ENCODE results near the gene ALAD. TPM values are rescaled to one million over a fixed set of nuclear protein-coding genes. Genes with fewer than 3 reads are reported as not detected.

The ALAD gene
- polyA plus RNA-seq, 1 experiment, result 11.8 TPM

DNA sequence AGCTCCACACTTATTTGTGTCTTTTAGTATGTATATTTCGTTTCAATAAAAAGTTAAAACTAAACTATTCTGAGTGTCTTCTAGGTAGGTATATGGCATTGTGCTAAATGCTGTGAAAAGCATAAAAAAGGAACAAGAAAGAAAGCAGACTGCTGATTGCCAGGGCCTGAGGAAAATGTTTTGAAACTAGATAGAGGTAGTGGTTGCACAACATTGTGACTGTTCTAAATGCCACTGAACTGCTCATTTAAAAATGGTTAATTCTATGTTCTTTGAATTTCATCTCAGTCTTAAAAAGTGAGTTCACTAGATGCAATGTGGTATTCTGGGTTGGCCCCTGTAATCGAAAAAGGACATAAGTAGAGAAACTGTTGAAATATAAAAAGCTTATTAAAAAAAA is 2.6 kb upstream of the ALAD start:
- TF ChIP-seq, protein P1, sequence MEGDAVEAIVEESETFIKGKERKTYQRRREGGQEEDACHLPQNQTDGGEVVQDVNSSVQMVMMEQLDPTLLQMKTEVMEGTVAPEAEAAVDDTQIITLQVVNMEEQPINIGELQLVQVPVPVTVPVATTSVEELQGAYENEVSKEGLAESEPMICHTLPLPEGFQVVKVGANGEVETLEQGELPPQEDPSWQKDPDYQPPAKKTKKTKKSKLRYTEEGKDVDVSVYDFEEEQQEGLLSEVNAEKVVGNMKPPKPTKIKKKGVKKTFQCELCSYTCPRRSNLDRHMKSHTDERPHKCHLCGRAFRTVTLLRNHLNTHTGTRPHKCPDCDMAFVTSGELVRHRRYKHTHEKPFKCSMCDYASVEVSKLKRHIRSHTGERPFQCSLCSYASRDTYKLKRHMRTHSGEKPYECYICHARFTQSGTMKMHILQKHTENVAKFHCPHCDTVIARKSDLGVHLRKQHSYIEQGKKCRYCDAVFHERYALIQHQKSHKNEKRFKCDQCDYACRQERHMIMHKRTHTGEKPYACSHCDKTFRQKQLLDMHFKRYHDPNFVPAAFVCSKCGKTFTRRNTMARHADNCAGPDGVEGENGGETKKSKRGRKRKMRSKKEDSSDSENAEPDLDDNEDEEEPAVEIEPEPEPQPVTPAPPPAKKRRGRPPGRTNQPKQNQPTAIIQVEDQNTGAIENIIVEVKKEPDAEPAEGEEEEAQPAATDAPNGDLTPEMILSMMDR (IDR thresholded peaks at IDR 0.05; ENCODE audit: low read depth, low read length), result no peak
- POLR2A ChIA-PET, result no interaction called here
- Histone ChIP-seq H3K9me3 (ENCODE audit: control insufficient read depth, insufficient read depth, low read length) (no peaks in the 10 kb centered on the region), H3K4me3 (ENCODE audit: low read depth, low read length) (no peak overlapping the region), H3K27me3 (ENCODE audit: control insufficient read depth, insufficient read depth, low read length) (no peaks in the 10 kb centered on the region), H3K27ac (ENCODE audit: low read depth, low read length) (no peak overlapping the region)
- no peak for DNase-seq (ENCODE audit: low read depth, low spot score)
- CTCF ChIA-PET, result interaction anchor here (0.6 to 4.9 kb wide), 8 partner anchors 27 to 272 kb away, joined by 3 to 55 read pairs (median 6); partner anchors contain the start of genes CDC26 and PRPF4

DNA sequence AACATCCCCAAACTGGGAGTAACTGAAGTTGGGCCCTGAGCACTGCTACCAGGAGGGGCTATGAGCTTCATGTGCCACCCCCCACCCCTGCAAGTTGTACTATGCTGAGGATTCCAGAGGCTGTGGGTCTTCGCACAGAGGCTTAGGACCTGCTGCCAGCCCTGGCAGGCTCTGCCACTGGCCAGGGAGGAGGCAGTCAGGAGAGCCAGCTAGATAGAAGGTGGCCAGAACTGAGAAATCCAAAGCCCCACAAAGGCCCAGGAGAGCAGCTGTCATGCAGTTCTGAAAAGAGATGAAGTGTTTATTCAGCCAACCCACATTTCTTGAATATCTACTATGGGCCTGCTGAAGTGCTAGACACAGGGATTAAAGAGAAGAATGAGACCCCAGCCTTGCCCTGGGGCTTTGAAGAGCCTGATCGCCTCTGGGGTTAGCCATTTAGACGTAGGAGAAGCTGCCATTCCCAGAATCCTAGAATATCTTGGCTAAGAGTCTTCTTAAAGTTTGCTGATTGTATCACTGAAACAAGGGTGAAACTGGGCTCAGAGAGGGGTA is 1.4 kb downstream of the ALAD start:
- Histone ChIP-seq H3K27ac (ENCODE audit: low read depth, low read length) (no peak overlapping the region), H3K4me3 (ENCODE audit: low read depth, low read length) (no peak overlapping the region; the same call in 1 of the 2 replicates), H3K9me3 (ENCODE audit: control insufficient read depth, insufficient read depth, low read length) (no peaks in the 10 kb centered on the region), H3K27me3 (ENCODE audit: control insufficient read depth, insufficient read depth, low read length) (no peaks in the 10 kb centered on the region)
- POLR2A ChIA-PET, result interaction anchor here (0.5 to 4.3 kb wide), 2 partner anchors 11 to 170 kb away, joined by 3 to 19 read pairs; partner anchors contain the start of genes C9orf43 and POLE3
- TF ChIP-seq, protein P1 (IDR thresholded peaks at IDR 0.05; ENCODE audit: low read depth, low read length), result no peak
- DNase-seq (ENCODE audit: low read depth, low spot score), result no peak
- CTCF ChIA-PET, result interaction anchor here (0.5 to 4.9 kb wide), 7 partner anchors 10 to 257 kb away, joined by 3 to 55 read pairs (median 8); no protein-coding TSS in a partner anchor

DNA sequence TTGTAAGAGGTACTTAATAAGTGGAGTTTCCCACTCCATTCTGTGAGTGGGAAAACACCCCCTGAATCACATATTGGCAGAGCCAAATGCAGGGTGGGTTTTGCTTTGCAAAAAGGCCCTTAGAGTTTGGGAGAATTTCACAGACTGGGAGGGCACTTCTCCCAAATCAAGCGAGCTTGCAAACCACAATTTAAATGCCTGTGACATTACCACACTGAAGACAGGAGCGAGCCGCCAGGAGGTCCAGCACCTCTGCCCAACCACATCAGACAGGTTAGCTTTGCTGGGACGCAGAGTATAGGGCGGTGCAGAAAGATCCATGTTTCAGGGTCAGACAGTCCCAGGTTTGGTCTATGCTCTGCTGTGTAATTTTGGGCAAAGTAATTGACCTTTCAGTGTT is 2.3 kb downstream of the ALAD start:
- no peak for DNase-seq (ENCODE audit: low read depth, low spot score)
- Histone ChIP-seq H3K4me3 (ENCODE audit: low read depth, low read length) (no peak overlapping the region), H3K9me3 (ENCODE audit: control insufficient read depth, insufficient read depth, low read length) (no peaks in the 10 kb centered on the region), H3K27me3 (ENCODE audit: control insufficient read depth, insufficient read depth, low read length) (no peaks in the 10 kb centered on the region), H3K27ac (ENCODE audit: low read depth, low read length) (no peak overlapping the region)
- ChIA-PET CTCF (interaction anchor here (0.8 to 4.6 kb wide), 5 partner anchors 11 to 260 kb away, joined by 3 to 32 read pairs (median 4); partner anchors contain the start of genes C9orf43 and POLE3), POLR2A (interaction anchor here (4.3 kb wide), 1 partner anchor 11 kb away, joined by 19 read pairs; the partner anchor contains the start of genes C9orf43 and POLE3)
- TF ChIP-seq, protein P1 (IDR thresholded peaks at IDR 0.05; ENCODE audit: low read depth, low read length), result no peak

DNA sequence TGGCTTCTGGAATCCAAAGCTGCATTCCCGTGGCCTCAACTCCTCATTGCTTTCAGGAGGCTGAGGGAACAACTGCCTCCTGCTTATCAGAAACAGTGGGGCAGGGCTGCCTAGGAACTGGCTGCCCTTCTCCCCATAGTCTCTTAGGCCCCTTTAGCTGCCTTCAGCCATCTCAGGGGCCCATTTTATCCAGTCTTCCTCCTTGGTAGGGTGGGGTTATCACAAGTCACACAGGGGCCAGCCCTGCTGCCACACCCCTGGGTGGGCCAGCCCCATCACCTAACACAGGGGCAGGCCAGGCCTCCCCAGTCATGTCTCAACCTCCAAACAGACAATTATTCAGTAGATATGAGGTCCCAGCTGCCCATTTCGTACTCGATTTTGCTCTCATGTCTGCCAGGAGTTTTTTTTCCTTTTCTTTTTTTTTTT is 3.9 kb downstream of the ALAD start:
- no peak overlapping the region for H3K4me3 ChIP-seq (ENCODE audit: low read depth, low read length)
- ChIA-PET POLR2A (no interaction called here), CTCF (interaction anchor here (1.0 to 4.6 kb wide), 2 partner anchors 9 to 193 kb away, joined by 4 to 32 read pairs; no protein-coding TSS in a partner anchor)
- TF ChIP-seq, protein P1 (IDR thresholded peaks at IDR 0.05; ENCODE audit: low read depth, low read length), result no peak
- no peaks in the 10 kb centered on the region for H3K27me3 ChIP-seq (ENCODE audit: control insufficient read depth, insufficient read depth, low read length)
- H3K27ac ChIP-seq (ENCODE audit: low read depth, low read length), result no peak overlapping the region
- H3K9me3 ChIP-seq (ENCODE audit: control insufficient read depth, insufficient read depth, low read length), result no peaks in the 10 kb centered on the region
- no peak for DNase-seq (ENCODE audit: low read depth, low spot score)
